ENCODE results near the gene CADM4.

- TF ChIP-seq CTCF (IDR thresholded peaks at IDR 0.05 in 2 of 3, conservative IDR thresholded peaks at IDR 0.05 in 1 of 3; ENCODE audit: control insufficient read depth in 2 of 3, extremely low read depth in 1 of 3, insufficient read depth in 1 of 3, low read depth in 3 of 3, low read length in 3 of 3): no peak
- no peak for TF ChIP-seq RFX5 (IDR thresholded peaks at IDR 0.05; ENCODE audit: low read depth, low read length)
- TF ChIP-seq EP300 (IDR thresholded peaks at IDR 0.05; ENCODE audit: borderline replicate concordance in 1 of 2, control insufficient read depth in 1 of 2, low read depth in 2 of 2, low read length in 2 of 2): no peak
- TF ChIP-seq STAT3 (IDR thresholded peaks at IDR 0.05; ENCODE audit: low read depth, low read length): no peak
- no peak for TF ChIP-seq YY1 (IDR thresholded peaks at IDR 0.05; ENCODE audit: low read depth, low read length)
- TF ChIP-seq PKNOX1 (IDR thresholded peaks at IDR 0.05): no peak
- no peak for TF ChIP-seq ZNF274 (IDR thresholded peaks at IDR 0.05; ENCODE audit: insufficient read depth, insufficient read length)
- no peak for TF ChIP-seq POLR2A (IDR thresholded peaks at IDR 0.05; ENCODE audit: low read depth, low read length)
Measured at GRCh38 chr19:43687660-43687997, 48.0 kb upstream of the CADM4 start.
